GM23338 (cell line): ENCODE data around the gene LIMCH1. TPM values are rescaled to one million over a fixed set of nuclear protein-coding genes. Genes with fewer than 3 reads are reported as not detected.

Experiments
- ATAC-seq: fragments of 200-7000 bp; cut with Tn5 transposase; 3 replicates; pipeline ENCODE4 v1.9.1; 2020
- DNase-seq: peaks from one replicate; pipeline ENCODE4 v3.0.0-alpha.2; 2015; ENCODE audit warnings: low spot score
- H2AFZ ChIP-seq: fragments of 200-600 bp; sonication (generic); 2 replicates; pipeline ENCODE4 v1.8.0; 2016; ENCODE audit warnings: antibody characterized with exemption, mild to moderate bottlenecking, moderate library complexity
- H3F3A ChIP-seq: fragments of 200-600 bp; sonication (generic); replicated peaks from 2 replicates; pipeline ENCODE4 v1.8.0; 2017; ENCODE audit warnings: antibody characterized with exemption, mixed run types, low read depth
- H3K27ac ChIP-seq: fragments of 200-600 bp; sonication (generic); 2 replicates; pipeline ENCODE4 v1.6.1; 2016; ENCODE audit warnings: low read depth
- H3K27me3 ChIP-seq: fragments of 200-600 bp; sonication (generic); 2 replicates; pipeline ENCODE4 v1.8.0; 2016; ENCODE audit warnings: mild to moderate bottlenecking, mixed run types, moderate library complexity; ENCODE audit not compliant: insufficient read depth
- H3K36me3 ChIP-seq: fragments of 200-600 bp; sonication (generic); 2 replicates; pipeline ENCODE4 v1.8.0; 2016; ENCODE audit warnings: mild to moderate bottlenecking; ENCODE audit not compliant: insufficient read depth
- H3K4me1 ChIP-seq: fragments of 200-600 bp; sonication (generic); 2 replicates; pipeline ENCODE4 v1.8.0; 2016; ENCODE audit warnings: mild to moderate bottlenecking, moderate library complexity; ENCODE audit not compliant: insufficient read depth
- H3K4me2 ChIP-seq: fragments of 200-600 bp; sonication (generic); 2 replicates; pipeline ENCODE4 v1.7.1; 2017; ENCODE audit warnings: mixed run types
- H3K4me3 ChIP-seq: fragments of 200-600 bp; sonication (generic); 2 replicates; pipeline ENCODE4 v1.6.1; 2016; ENCODE audit warnings: mixed run types
- H3K79me2 ChIP-seq: fragments of 200-600 bp; sonication (generic); replicated peaks from 2 replicates; pipeline ENCODE4 v1.8.0; 2017; ENCODE audit warnings: mild to moderate bottlenecking; ENCODE audit not compliant: insufficient read depth
- H3K9me2 ChIP-seq: fragments of 200-600 bp; sonication (generic); 2 replicates; pipeline ENCODE4 v1.8.0; 2017; ENCODE audit not compliant: insufficient read depth
- H4K20me1 ChIP-seq: fragments of 200-600 bp; sonication (generic); replicated peaks from 2 replicates; pipeline ENCODE4 v1.8.0; 2017; ENCODE audit warnings: mild to moderate bottlenecking; ENCODE audit not compliant: insufficient read depth
- H3K27ac Mint-ChIP-seq: 2 replicates; pipeline ENCODE4 v1.8.0; 2020; ENCODE audit warnings: inconsistent platforms, mild to moderate bottlenecking, moderate library complexity, mixed read lengths
- H3K27me3 Mint-ChIP-seq: 3 replicates; pipeline ENCODE4 v1.8.0; 2022; ENCODE audit warnings: low read depth, mild to moderate bottlenecking, moderate library complexity, mixed read lengths, inconsistent platforms; ENCODE audit not compliant: insufficient read depth, poor library complexity
- H3K36me3 Mint-ChIP-seq: 3 replicates; pipeline ENCODE4 v1.8.0; 2021; ENCODE audit warnings: low read depth, mild to moderate bottlenecking, inconsistent platforms, moderate library complexity, mixed read lengths
- H3K4me1 Mint-ChIP-seq: 3 replicates; pipeline ENCODE4 v1.8.0; 2020; ENCODE audit warnings: mild to moderate bottlenecking, inconsistent platforms, mixed read lengths
- H3K4me3 Mint-ChIP-seq: 3 replicates; pipeline ENCODE4 v1.8.0; 2021; ENCODE audit warnings: moderate library complexity, mild to moderate bottlenecking, inconsistent platforms, mixed read lengths
- H3K9me3 Mint-ChIP-seq: 3 replicates; pipeline ENCODE4 v1.8.0; 2020; ENCODE audit warnings: moderate library complexity, mild to moderate bottlenecking, inconsistent platforms, mixed read lengths
- CREB1 ChIP-seq: fragments of 250-450 bp; sonication (Bioruptor Pico); IDR thresholded peaks from 2 replicates; pipeline ENCODE4 v1.5.0; 2020; ENCODE audit warnings: low read depth, mild to moderate bottlenecking, moderate library complexity
- EZH2 ChIP-seq: fragments of 200-600 bp; sonication (generic); IDR thresholded peaks from one replicate; pipeline ENCODE4 v1.8.0; 2017; ENCODE audit warnings: antibody characterized with exemption, mild to moderate bottlenecking, low read depth; ENCODE audit not compliant: unreplicated experiment
- EZH2phosphoT487 ChIP-seq: fragments of 200-600 bp; sonication (generic); IDR thresholded peaks from one replicate; pipeline ENCODE4 v1.8.1; 2018; ENCODE audit warnings: antibody characterized with exemption; ENCODE audit not compliant: unreplicated experiment
- JUNB ChIP-seq: IDR thresholded peaks from one replicate; pipeline ENCODE4 v1.6.1; 2016; ENCODE audit warnings: antibody characterized with exemption; ENCODE audit not compliant: unreplicated experiment
- NANOG ChIP-seq: IDR thresholded peaks from 2 replicates; pipeline ENCODE4 v1.6.1; 2016; ENCODE audit warnings: antibody characterized with exemption, borderline replicate concordance
- STAT1 ChIP-seq: IDR thresholded peaks from one replicate; pipeline ENCODE4 v1.6.1; 2016; ENCODE audit warnings: antibody characterized with exemption; ENCODE audit not compliant: unreplicated experiment
- ZNF114 ChIP-seq: fragments of 250-450 bp; sonication (Bioruptor Pico); IDR thresholded peaks from 2 replicates; pipeline ENCODE4 v1.5.0; 2020; ENCODE audit warnings: mild to moderate bottlenecking, moderate library complexity
- ZNF331 ChIP-seq: fragments of 250-450 bp; sonication (Bioruptor Pico); IDR thresholded peaks from 2 replicates; pipeline ENCODE4 v1.5.0; 2020; ENCODE audit warnings: low read depth, mild to moderate bottlenecking, moderate library complexity
- polyA plus RNA-seq: library from polyadenylated mRNA; unstranded; fragments of >200 nt; fragmentation: Nextera tagmentation; extraction: Ambion mirVana; gene quantifications from 2 replicates; pipeline ENCODE4 v1.2.1, GENCODE V29; 2016
- total RNA-seq: library from RNA; depleted of rRNA; stranded (reverse); fragments of >200 nt; shearing (Covaris generic); gene quantifications from 2 replicates; pipeline ENCODE4 v1.2.3, GENCODE V29; 2014
- TF ChIP-seq, protein P1 (sequence below): IDR thresholded peaks from one replicate; pipeline ENCODE4 v1.6.1; 2018; ENCODE audit warnings: antibody characterized with exemption; ENCODE audit not compliant: unreplicated experiment
- TF ChIP-seq, protein P2 (sequence below), 2 experiments: fragments of 200-600 bp in 1 of 2; sonication (generic) in 1 of 2; conservative IDR thresholded peaks; 2 replicates each; pipeline versions ENCODE4 v1.5.1 to v1.6.1; 2016 to 2017; ENCODE audit warnings: antibody characterized with exemption in 2 of 2, low read depth in 2 of 2, mild to moderate bottlenecking in 2 of 2, moderate library complexity in 1 of 2

The LIMCH1 gene
- total and polyA plus RNA-seq, 2 experiments from 2014 or later: 1.5 TPM

DNA sequence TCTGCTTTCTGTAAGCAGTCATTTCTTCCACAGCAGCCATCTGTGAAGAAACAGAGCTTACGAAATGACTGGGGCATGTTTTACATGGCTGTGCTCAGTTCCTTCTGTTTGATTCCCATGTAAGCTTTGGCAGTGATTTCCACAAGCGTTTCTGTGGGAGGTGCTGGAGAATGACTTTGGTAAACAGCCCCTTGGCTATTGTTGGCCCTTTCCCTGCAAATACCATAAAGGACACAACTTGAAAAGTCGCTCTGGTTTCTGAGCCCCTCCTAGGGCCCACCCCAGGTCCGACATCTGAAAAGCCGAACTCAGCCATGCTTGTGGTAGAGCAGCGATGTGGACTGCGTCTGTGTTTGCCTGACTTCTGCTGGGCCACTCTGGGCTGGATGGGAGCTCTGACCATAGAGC is 3.7 kb downstream of the LIMCH1 start (continued):
- TF ChIP-seq, protein P1, sequence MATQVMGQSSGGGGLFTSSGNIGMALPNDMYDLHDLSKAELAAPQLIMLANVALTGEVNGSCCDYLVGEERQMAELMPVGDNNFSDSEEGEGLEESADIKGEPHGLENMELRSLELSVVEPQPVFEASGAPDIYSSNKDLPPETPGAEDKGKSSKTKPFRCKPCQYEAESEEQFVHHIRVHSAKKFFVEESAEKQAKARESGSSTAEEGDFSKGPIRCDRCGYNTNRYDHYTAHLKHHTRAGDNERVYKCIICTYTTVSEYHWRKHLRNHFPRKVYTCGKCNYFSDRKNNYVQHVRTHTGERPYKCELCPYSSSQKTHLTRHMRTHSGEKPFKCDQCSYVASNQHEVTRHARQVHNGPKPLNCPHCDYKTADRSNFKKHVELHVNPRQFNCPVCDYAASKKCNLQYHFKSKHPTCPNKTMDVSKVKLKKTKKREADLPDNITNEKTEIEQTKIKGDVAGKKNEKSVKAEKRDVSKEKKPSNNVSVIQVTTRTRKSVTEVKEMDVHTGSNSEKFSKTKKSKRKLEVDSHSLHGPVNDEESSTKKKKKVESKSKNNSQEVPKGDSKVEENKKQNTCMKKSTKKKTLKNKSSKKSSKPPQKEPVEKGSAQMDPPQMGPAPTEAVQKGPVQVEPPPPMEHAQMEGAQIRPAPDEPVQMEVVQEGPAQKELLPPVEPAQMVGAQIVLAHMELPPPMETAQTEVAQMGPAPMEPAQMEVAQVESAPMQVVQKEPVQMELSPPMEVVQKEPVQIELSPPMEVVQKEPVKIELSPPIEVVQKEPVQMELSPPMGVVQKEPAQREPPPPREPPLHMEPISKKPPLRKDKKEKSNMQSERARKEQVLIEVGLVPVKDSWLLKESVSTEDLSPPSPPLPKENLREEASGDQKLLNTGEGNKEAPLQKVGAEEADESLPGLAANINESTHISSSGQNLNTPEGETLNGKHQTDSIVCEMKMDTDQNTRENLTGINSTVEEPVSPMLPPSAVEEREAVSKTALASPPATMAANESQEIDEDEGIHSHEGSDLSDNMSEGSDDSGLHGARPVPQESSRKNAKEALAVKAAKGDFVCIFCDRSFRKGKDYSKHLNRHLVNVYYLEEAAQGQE: no peak

DNA sequence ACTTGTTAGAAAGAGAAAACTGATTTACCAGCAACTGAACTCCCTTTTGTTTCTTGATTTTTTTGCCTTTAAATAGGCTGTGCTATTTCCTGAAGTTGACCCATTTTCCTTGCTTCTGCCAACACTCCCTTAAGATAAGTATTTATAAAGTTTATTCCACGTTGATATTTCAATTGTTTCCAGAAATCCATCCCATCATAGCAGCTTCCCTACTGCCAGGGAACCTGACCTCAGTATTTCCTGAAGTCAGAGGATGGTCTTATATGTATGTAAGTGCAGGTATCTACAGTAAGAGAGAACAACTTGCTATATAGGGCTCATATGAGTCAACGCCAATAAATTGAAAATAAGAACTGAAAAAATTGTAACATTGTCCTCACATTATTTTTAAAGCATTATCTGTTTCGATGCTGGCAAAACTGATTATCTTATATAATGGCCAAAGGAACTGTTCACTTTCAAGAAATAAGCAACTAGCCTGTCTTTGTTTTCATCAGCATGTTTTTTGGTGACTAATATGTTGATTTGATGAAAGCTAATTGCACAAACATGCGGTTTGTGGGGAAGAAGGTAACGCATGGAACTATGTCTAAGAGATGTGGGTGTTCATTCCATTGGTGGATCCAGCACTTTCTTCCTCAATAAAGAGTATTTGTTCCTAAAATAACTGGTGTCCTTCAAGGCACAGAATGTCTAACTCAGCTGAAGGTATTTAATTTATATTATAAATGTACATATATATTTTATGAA is 4.7 kb downstream of the LIMCH1 start:
- no peaks in the 10 kb centered on the region for H3K79me2 ChIP-seq
- no peaks in the 10 kb centered on the region for H3K36me3 Mint-ChIP-seq
- no peaks in the 10 kb centered on the region for H3K9me2 ChIP-seq
- H3K4me3 ChIP-seq: no peak overlapping the region
- H3K27ac Mint-ChIP-seq: peak overlapping the region; percentile 61; the same call in 1 of the 2 replicates
- H3K36me3 ChIP-seq: no peaks in the 10 kb centered on the region
- H3K27me3 Mint-ChIP-seq: peaks cover 10% of the 10 kb centered on the region
- H3K4me1 ChIP-seq: peaks cover 27% of the 10 kb centered on the region
- no peaks in the 10 kb centered on the region for H3K27me3 ChIP-seq
- H3K4me3 Mint-ChIP-seq: no peak overlapping the region
- no peaks in the 10 kb centered on the region for H3F3A ChIP-seq
- no peak for DNase-seq
- peak overlapping the region; percentile 36; the same call in 1 of the 2 replicates for H3K4me2 ChIP-seq
- no peak for ATAC-seq
- peaks cover 24% of the 10 kb centered on the region for H3K4me1 Mint-ChIP-seq
- H4K20me1 ChIP-seq: no peaks in the 10 kb centered on the region
- no peak overlapping the region for H2AFZ ChIP-seq
- no peaks in the 10 kb centered on the region for H3K9me3 Mint-ChIP-seq
- no peak overlapping the region for H3K27ac ChIP-seq
- TF ChIP-seq CREB1 (CRISPR knock-in tag) (no peak), EZH2phosphoT487 (no peak), NANOG (no peak), ZNF331 (no peak), ZNF114 (no peak), EZH2 (no peak), JUNB (no peak), STAT1 (no peak)
- TF ChIP-seq, protein P2, sequence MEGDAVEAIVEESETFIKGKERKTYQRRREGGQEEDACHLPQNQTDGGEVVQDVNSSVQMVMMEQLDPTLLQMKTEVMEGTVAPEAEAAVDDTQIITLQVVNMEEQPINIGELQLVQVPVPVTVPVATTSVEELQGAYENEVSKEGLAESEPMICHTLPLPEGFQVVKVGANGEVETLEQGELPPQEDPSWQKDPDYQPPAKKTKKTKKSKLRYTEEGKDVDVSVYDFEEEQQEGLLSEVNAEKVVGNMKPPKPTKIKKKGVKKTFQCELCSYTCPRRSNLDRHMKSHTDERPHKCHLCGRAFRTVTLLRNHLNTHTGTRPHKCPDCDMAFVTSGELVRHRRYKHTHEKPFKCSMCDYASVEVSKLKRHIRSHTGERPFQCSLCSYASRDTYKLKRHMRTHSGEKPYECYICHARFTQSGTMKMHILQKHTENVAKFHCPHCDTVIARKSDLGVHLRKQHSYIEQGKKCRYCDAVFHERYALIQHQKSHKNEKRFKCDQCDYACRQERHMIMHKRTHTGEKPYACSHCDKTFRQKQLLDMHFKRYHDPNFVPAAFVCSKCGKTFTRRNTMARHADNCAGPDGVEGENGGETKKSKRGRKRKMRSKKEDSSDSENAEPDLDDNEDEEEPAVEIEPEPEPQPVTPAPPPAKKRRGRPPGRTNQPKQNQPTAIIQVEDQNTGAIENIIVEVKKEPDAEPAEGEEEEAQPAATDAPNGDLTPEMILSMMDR (conservative IDR thresholded peaks at IDR 0.05; ENCODE audit: low read depth in 2 of 2): no peak
- TF ChIP-seq, protein P1: no peak
